ENCODE measurements around the gene NAT16. TPM values are rescaled to one million over a fixed set of nuclear protein-coding genes. Genes with fewer than 3 reads are reported as not detected.

NAT16 gene
- total and polyA plus RNA-seq, 2 donors (not counting 1 experiment from before 2014, with no cell fraction given): not detected

DNA sequence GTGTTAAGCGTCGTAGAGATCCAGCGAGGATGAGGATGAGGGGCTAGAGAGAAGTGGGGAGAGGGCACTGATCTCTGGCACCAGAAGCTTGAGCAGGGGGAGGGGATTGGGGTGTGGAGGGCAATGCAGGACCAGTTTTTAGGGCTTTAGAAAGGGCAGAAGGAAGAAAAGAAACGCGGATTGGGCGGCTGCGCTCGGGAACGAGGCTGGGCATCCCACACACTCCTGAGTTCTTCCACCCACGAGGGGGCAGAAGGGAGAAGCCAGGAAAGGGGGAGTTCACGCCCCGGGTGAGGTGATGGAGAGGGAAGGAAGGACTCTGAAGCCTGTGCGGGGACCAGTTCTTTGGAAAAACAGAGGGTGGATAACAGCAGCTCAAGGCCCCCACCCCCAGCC is 8.7 kb downstream of the NAT16 start:
- no peak overlapping the region for H3K4me3 ChIP-seq (ENCODE audit: control extremely low read depth in 1 of 5, extremely low read depth in 1 of 5, insufficient read depth in 1 of 5, low read depth in 2 of 5, low read length in 4 of 5)
- no peaks in the 10 kb centered on the region for H3K36me3 ChIP-seq (replicated peaks in 1 of 2; ENCODE audit: control extremely low read depth in 1 of 2, control insufficient read depth in 1 of 2, extremely low read depth in 1 of 2, insufficient read depth in 2 of 2, low read length in 1 of 2)
- CTCF ChIA-PET: interaction anchor here (2.7 kb wide), 2 partner anchors 21 to 28 kb away, joined by 12 to 23 read pairs; no protein-coding TSS in a partner anchor
- H3K4me2 ChIP-seq (replicated peaks; ENCODE audit: low read depth, low read length, poor library complexity, severe bottlenecking): peak overlapping the region; percentile 56
- no peak overlapping the region for H3K27ac ChIP-seq (ENCODE audit: low read length in 2 of 2)
- no peak for ATAC-seq (ENCODE audit: low read depth)
- POLR2A ChIA-PET: no interaction called here
- intact Hi-C loops (cut with micrococcal nuclease): no loop called here
- WGBS (ENCODE audit: insufficient coverage): 5% methylated on average over 2 of the region's 13 CpGs
- no peak for DNase-seq
- TF ChIP-seq, protein P1, sequence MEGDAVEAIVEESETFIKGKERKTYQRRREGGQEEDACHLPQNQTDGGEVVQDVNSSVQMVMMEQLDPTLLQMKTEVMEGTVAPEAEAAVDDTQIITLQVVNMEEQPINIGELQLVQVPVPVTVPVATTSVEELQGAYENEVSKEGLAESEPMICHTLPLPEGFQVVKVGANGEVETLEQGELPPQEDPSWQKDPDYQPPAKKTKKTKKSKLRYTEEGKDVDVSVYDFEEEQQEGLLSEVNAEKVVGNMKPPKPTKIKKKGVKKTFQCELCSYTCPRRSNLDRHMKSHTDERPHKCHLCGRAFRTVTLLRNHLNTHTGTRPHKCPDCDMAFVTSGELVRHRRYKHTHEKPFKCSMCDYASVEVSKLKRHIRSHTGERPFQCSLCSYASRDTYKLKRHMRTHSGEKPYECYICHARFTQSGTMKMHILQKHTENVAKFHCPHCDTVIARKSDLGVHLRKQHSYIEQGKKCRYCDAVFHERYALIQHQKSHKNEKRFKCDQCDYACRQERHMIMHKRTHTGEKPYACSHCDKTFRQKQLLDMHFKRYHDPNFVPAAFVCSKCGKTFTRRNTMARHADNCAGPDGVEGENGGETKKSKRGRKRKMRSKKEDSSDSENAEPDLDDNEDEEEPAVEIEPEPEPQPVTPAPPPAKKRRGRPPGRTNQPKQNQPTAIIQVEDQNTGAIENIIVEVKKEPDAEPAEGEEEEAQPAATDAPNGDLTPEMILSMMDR (IDR thresholded peaks at IDR 0.05): no peak
- TF ChIP-seq EZH2 (IDR thresholded peaks at IDR 0.05; ENCODE audit: borderline replicate concordance, insufficient read depth, low read depth, low read length, poor library complexity, severe bottlenecking): no peak
- Mint-ChIP-seq H3K4me3 (peak overlapping the region; percentile 64), H3K9me3 (ENCODE audit: insufficient read depth) (no peaks in the 10 kb centered on the region), H3K27me3 (peaks cover 79% of the 10 kb centered on the region), H3K27ac (peak overlapping the region; percentile 41), H3K4me1 (peaks cover 49% of the 10 kb centered on the region)
- H3K79me2 ChIP-seq (ENCODE audit: control insufficient read depth, insufficient read depth, low read length): no peaks in the 10 kb centered on the region
- H3K4me1 ChIP-seq (ENCODE audit: control insufficient read depth in 2 of 2, insufficient read depth in 2 of 2, low read length in 2 of 2): peaks cover 60 to 71% of the 10 kb centered on the region in 2 donors
- peaks cover 0 to 51% (median 1%) of the 10 kb centered on the region in 3 donors for H3K9me3 ChIP-seq (ENCODE audit: control extremely low read depth in 1 of 3, control insufficient read depth in 2 of 3, insufficient read depth in 1 of 3, low read length in 2 of 3)
- no peak overlapping the region for H3K9ac ChIP-seq (ENCODE audit: low read length)
- peaks cover 0 to 99% (median 82%) of the 10 kb centered on the region in 4 experiments for H3K27me3 ChIP-seq (replicated peaks in 1 of 4; ENCODE audit: control extremely low read depth in 1 of 4, control insufficient read depth in 3 of 4, insufficient read depth in 4 of 4, low read length in 3 of 4)
- no peak overlapping the region for H2AFZ ChIP-seq (ENCODE audit: insufficient read depth, low read depth, low read length, poor library complexity, severe bottlenecking)
- H4K20me1 ChIP-seq (ENCODE audit: control insufficient read depth, insufficient read depth, low read length, poor library complexity, severe bottlenecking): peaks cover 6% of the 10 kb centered on the region

DNA sequence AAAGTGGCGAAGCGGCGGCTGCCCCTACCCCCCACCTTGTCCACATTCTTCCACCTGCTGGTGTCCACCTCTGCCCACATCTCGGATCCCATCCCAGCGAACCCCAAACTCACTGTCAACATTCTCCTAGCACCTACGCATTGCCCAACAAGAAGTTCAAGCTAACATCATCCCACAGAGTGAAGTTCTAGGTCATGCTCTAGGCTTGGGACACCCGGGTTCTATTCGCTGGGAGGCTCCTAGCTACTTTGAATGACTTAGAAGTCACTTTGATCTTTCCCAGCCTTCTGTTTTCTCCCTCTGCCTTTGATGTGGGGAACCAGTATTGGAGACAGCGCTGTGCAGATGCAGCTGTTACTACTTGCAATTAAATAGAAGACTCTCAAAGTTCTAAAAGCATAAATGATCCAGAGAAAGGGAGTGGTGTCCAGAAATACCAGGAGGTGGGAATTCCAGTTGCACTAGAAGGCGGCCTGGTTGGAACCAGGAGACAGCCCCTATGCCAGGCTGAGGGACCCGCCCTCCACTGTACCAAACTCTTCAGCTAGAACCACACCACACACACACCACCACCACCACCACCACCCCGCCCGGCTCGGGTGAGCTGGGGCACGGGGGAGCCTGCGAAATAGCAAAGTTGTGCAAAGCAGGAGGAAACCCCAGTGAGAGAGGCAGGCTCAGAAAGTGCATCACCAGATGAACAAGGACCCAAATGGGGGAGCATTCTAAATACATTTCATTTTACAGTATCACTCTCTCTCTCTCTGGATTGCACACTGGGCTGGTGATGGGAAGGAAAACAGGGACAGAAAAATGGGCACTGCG is 9.3 kb downstream of the NAT16 start:
- TF ChIP-seq, protein P1 (IDR thresholded peaks at IDR 0.05): no peak
- TF ChIP-seq EZH2 (IDR thresholded peaks at IDR 0.05; ENCODE audit: borderline replicate concordance, insufficient read depth, low read depth, low read length, poor library complexity, severe bottlenecking): no peak
- no peak for DNase-seq
- peaks cover 79% of the 10 kb centered on the region for H3K27me3 Mint-ChIP-seq
- Histone ChIP-seq H3K9me3 (ENCODE audit: control extremely low read depth in 1 of 3, control insufficient read depth in 2 of 3, insufficient read depth in 1 of 3, low read length in 2 of 3) (peaks cover 0 to 55% (median 2%) of the 10 kb centered on the region in 3 donors), H3K36me3 (replicated peaks in 1 of 2; ENCODE audit: control extremely low read depth in 1 of 2, control insufficient read depth in 1 of 2, extremely low read depth in 1 of 2, insufficient read depth in 2 of 2, low read length in 1 of 2) (no peaks in the 10 kb centered on the region), H3K4me2 (replicated peaks; ENCODE audit: low read depth, low read length, poor library complexity, severe bottlenecking) (no peak overlapping the region), H3K4me1 (ENCODE audit: control insufficient read depth in 2 of 2, insufficient read depth in 2 of 2, low read length in 2 of 2) (peaks cover 66 to 77% of the 10 kb centered on the region in 2 donors), H3K9ac (ENCODE audit: low read length) (no peak overlapping the region), H3K27me3 (replicated peaks in 1 of 4; ENCODE audit: control extremely low read depth in 1 of 4, control insufficient read depth in 3 of 4, insufficient read depth in 4 of 4, low read length in 3 of 4) (peaks cover 0 to 99% (median 79%) of the 10 kb centered on the region in 4 experiments), H2AFZ (ENCODE audit: insufficient read depth, low read depth, low read length, poor library complexity, severe bottlenecking) (no peak overlapping the region), H3K4me3 (ENCODE audit: control extremely low read depth in 1 of 5, extremely low read depth in 1 of 5, insufficient read depth in 1 of 5, low read depth in 2 of 5, low read length in 4 of 5) (no peak overlapping the region), H3K79me2 (ENCODE audit: control insufficient read depth, insufficient read depth, low read length) (no peaks in the 10 kb centered on the region), H4K20me1 (ENCODE audit: control insufficient read depth, insufficient read depth, low read length, poor library complexity, severe bottlenecking) (peaks cover 12% of the 10 kb centered on the region), H3K27ac (ENCODE audit: low read length in 2 of 2) (no peak overlapping the region)
- ChIA-PET CTCF (interaction anchor here (2.7 kb wide), 2 partner anchors 21 to 27 kb away, joined by 12 to 23 read pairs; no protein-coding TSS in a partner anchor), POLR2A (interaction anchor here (0.6 kb wide), 1 partner anchor 85 kb away, joined by 5 read pairs; no protein-coding TSS in a partner anchor)
- H3K27ac Mint-ChIP-seq: peak overlapping the region; percentile 41
- peaks cover 54% of the 10 kb centered on the region for H3K4me1 Mint-ChIP-seq
- H3K4me3 Mint-ChIP-seq: peak overlapping the region; percentile 64
- intact Hi-C loops (cut with micrococcal nuclease): loop anchor here (1.0 kb wide), 1 partner anchor 27 kb away; no protein-coding TSS in a partner anchor
- no peaks in the 10 kb centered on the region for H3K9me3 Mint-ChIP-seq (ENCODE audit: insufficient read depth)
- ATAC-seq (ENCODE audit: low read depth): no peak
- WGBS (ENCODE audit: insufficient coverage): 11% methylated on average over 12 of the region's 17 CpGs

Measured in B cell (primary cell).